Measurements from ENCODE around the gene GOLGA6L2. TPM values are rescaled to one million over a fixed set of nuclear protein-coding genes. Genes with fewer than 3 reads are reported as not detected.
"Not testable (repeated sequence)": the region's sequence is repeated elsewhere in the genome, so short reads cannot be mapped to it uniquely, and the experiment has no call there.

Gene GOLGA6L2
- total RNA-seq, 2 donors from 2014 or later, result not detected

- no peaks in the 10 kb centered on the region for H3K4me1 Mint-ChIP-seq (ENCODE audit: low read depth in 2 of 2)
- no peaks in the 10 kb centered on the region for H3K9me3 Mint-ChIP-seq
- no peak overlapping the region for H3K4me3 Mint-ChIP-seq
- no peak for DNase-seq (ENCODE audit: low spot score)
- no peak overlapping the region for H3K27ac Mint-ChIP-seq
- H3K36me3 Mint-ChIP-seq, result no peaks in the 10 kb centered on the region
- no peak for ATAC-seq
- no peaks in the 10 kb centered on the region for H3K27me3 Mint-ChIP-seq
These were observed 6.4 kb downstream of the GOLGA6L2 start for GRCh38 chr15:23440596-23440995.

- no peak for DNase-seq (ENCODE audit: low spot score)
- no peak for ATAC-seq
- Mint-ChIP-seq H3K36me3 (no peaks in the 10 kb centered on the region), H3K9me3 (no peaks in the 10 kb centered on the region), H3K27ac (no peak overlapping the region), H3K27me3 (no peaks in the 10 kb centered on the region), H3K4me1 (ENCODE audit: low read depth in 2 of 2) (no peaks in the 10 kb centered on the region), H3K4me3 (no peak overlapping the region)
These were observed 7.5 kb downstream of the GOLGA6L2 start for GRCh38 chr15:23439513-23439912.

GRCh38 chr15:23438816-23439466 is 8.1 kb downstream of the GOLGA6L2 start:
- H3K36me3 Mint-ChIP-seq, result no peaks in the 10 kb centered on the region
- no peak overlapping the region for H3K27ac Mint-ChIP-seq
- no peaks in the 10 kb centered on the region for H3K9me3 Mint-ChIP-seq
- no peak overlapping the region for H3K4me3 Mint-ChIP-seq
- H3K4me1 Mint-ChIP-seq (ENCODE audit: low read depth in 2 of 2), result no peaks in the 10 kb centered on the region
- no peak for ATAC-seq
- no peaks in the 10 kb centered on the region for H3K27me3 Mint-ChIP-seq
- no peak for DNase-seq (ENCODE audit: low spot score)

- no peak overlapping the region for H3K27ac Mint-ChIP-seq
- ATAC-seq, result no peak
- H3K4me1 Mint-ChIP-seq (ENCODE audit: low read depth in 2 of 2), result no peaks in the 10 kb centered on the region
- no peak for DNase-seq (ENCODE audit: low spot score)
- no peak overlapping the region for H3K4me3 Mint-ChIP-seq
- no peaks in the 10 kb centered on the region for H3K27me3 Mint-ChIP-seq
- no peaks in the 10 kb centered on the region for H3K36me3 Mint-ChIP-seq
- H3K9me3 Mint-ChIP-seq, result no peaks in the 10 kb centered on the region
These were observed 9.4 kb downstream of the GOLGA6L2 start for GRCh38 chr15:23437673-23438072.

- no peaks in the 10 kb centered on the region for H3K4me1 Mint-ChIP-seq (ENCODE audit: low read depth in 2 of 2)
- no peaks in the 10 kb centered on the region for H3K9me3 Mint-ChIP-seq
- no peak for ATAC-seq
- H3K36me3 Mint-ChIP-seq, result no peaks in the 10 kb centered on the region
- no peaks in the 10 kb centered on the region for H3K27me3 Mint-ChIP-seq
- no peak for DNase-seq (ENCODE audit: low spot score)
- H3K4me3 Mint-ChIP-seq, result no peak overlapping the region
- H3K27ac Mint-ChIP-seq, result no peak overlapping the region
These were observed 9.9 kb downstream of the GOLGA6L2 start for GRCh38 chr15:23437146-23437545.

DNA sequence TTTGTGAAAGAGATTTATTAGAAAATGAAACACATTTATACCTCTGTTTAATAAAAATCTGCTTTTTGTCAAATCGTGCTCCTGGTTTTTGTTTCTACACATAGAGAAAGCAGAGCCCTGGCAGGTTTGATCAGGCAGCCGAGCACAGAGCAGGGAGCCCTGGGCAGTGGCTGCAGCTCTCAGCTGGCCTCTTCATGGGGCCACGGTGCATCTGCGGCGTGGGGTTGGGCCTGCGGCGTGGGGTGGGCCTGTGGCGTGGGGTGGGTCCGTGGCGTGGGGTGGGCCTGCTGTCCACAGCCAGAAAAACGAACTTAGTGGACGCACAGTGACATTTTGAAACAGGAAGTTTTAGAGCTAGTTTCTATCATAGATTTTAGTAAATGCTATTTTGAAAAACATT is 10.6 kb downstream of the GOLGA6L2 start:
- no peak overlapping the region for H3K27ac Mint-ChIP-seq

GRCh38 chr15:23434699-23435098 is 12.3 kb downstream of the GOLGA6L2 start:
- not testable (repeated sequence) for H3K4me1 Mint-ChIP-seq (ENCODE audit: low read depth in 2 of 2)

More for the DNA sequence above, 10.6 kb downstream of the GOLGA6L2 start:
- Mint-ChIP-seq H3K4me3 (no peak overlapping the region), H3K9me3 (no peaks in the 10 kb centered on the region), H3K36me3 (no peaks in the 10 kb centered on the region), H3K27me3 (no peaks in the 10 kb centered on the region), H3K4me1 (ENCODE audit: low read depth in 2 of 2) (no peaks in the 10 kb centered on the region)
- ATAC-seq, result no peak
- DNase-seq (ENCODE audit: low spot score), result no peak

DNA sequence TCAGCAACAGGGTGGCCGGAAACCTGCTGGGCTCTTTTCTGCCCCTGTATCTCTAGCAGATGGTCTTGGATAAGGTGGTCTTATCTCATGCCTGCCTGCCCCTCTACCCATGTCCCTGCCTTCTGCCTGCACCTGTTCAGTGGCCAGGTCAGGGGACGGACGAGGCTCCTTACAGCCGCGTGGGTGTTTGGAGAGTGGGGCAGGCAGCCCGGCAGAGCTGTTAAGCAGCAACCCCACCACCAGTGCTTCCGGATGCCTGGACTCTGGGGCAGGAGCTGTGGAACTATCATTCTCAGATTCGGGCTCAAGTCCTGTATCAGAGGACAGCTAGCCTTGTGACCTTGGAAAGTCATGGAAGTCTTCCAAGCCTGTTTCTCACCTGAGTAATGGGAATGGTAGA is 21.7 kb downstream of the GOLGA6L2 start:
- not testable (repeated sequence) for H3K27me3 Mint-ChIP-seq; H3K27ac Mint-ChIP-seq; H3K9me3 Mint-ChIP-seq; H3K4me3 Mint-ChIP-seq; H3K4me1 Mint-ChIP-seq (ENCODE audit: low read depth in 2 of 2); H3K36me3 Mint-ChIP-seq; DNase-seq (ENCODE audit: low spot score)
- ATAC-seq, result peak in 1 of 2 donors; percentile 36

More at GRCh38 chr15:23434699-23435098, 12.3 kb downstream of the GOLGA6L2 start:
- DNase-seq (ENCODE audit: low spot score); ATAC-seq; H3K4me3 Mint-ChIP-seq; H3K27me3 Mint-ChIP-seq; H3K9me3 Mint-ChIP-seq; H3K36me3 Mint-ChIP-seq; H3K27ac Mint-ChIP-seq: not testable (repeated sequence)

DNA sequence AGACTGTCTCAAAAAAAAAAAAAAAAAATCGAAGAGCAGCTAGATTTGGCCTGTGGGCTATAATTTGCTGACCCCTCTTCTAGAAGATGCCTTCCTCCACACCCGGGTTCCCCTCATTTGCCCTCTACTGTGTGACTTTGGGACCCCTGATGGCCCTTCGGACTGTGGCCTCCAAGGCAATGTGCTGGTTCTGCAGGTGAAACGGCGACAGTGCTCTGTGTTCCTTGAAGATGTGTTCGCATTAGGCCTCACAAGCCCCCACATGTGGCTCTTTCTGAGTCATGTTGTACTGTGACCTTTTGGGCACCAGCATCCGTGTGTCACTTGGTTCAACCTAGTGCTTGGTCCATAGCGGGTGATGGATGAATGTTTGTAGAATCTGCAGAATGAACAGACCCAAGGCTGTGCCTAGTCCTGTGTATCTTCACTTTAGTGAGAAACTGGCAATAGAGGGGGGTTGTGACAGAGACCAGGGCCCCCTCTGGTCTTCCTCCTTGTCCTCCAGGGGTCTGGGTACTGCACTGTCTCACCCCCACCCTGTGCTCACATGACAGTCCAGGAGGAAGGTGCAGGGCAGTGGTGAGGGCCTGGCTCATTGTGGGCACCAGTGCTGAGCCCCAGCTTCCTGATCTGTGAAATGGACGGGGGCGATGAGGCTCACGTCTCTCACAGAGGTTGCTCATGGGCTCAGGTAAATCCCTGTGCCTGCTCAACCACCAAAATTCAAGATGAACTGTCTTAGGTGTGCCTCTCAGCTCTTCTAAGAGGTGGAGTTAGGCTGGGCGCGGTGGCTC is 22.7 kb downstream of the GOLGA6L2 start:
- ATAC-seq (peak in 1 of 2 donors; percentile 45), DNase-seq (ENCODE audit: low spot score) (no peak)
- H3K36me3 Mint-ChIP-seq, result no peaks in the 10 kb centered on the region
- no peak overlapping the region for H3K4me3 Mint-ChIP-seq
- H3K27me3 Mint-ChIP-seq, result no peaks in the 10 kb centered on the region
- H3K4me1 Mint-ChIP-seq (ENCODE audit: low read depth in 2 of 2), result no peaks in the 10 kb centered on the region
- no peaks in the 10 kb centered on the region for H3K9me3 Mint-ChIP-seq
- no peak overlapping the region for H3K27ac Mint-ChIP-seq

DNA sequence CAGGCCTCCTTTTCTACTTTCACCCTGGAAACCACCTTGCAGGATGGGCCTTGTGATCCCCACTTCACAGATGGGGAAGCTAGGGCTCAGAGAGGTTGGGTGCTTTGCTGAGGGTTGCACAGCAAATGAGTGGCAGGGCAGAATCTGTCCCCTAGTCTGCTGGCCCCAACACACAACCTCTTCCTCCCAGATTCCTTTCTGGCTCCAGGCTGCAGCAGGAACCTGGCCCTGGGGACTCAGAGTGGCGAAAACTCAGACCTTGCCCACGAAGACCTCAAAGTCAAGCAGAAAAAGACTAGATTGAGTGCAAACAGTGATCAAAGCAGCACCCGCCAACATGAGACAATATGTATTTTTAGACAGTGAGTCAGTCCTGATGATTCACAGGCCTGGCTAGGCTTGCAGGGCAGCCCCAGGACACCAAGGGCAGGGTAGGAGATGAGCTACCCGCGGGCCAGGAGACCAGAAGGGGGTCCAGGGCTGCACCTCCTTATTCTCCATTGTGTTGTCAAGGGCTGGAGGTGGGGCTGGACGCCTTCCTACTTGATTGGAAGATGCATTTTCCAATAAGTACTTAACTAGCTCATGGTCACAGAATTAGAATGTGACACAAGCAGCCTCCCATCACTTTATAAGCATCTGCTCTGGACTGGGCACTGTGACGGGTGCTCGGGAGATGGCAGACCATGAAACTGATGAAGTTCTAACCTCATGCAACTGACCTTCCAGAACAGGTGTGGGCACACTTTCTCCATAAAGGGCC is 23.9 kb downstream of the GOLGA6L2 start:
- ATAC-seq, result peak in 1 of 2 donors; percentile 59

DNA sequence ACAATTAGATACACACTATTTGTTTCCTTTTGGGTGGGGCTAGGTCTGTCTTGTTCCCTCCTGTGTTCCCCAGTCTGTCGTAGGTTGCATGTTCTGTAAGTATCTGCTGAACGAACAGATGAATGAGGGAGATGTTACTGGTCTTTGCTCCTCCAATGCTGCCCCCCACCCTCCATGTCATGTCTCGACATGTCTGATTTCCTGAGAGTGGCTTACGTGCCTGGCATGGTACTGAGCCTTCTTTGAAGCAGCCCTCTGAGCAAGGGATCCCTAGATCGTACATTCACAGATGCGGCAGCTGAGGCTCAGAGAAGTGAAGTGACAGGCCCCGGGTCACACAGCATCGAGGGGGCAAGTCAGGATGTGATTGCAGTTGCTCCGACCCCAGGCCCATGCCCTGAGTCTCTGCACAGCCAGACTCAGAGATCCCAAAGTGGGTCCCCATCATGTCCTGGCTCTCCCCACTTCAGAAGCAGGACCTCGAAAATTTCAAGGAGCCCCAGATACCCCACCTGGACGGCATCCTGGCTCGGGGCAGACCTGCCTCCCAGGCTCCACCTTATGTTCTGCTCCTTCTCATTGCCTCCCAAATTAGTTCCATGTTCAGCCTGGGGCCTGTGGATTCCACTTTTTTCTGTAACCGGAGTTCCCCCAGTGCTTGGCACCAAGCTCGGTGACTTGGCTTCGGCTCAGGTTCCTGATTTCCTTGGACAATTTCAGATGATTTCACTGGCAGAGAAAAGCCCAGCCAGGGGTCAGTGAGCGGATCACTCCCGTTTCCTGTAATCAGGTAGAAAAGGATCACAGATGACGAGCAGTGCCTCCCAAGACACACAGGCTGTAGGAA is 24.7 kb downstream of the GOLGA6L2 start:
- H3K4me1 Mint-ChIP-seq (ENCODE audit: low read depth in 2 of 2), result no peaks in the 10 kb centered on the region
- no peak for DNase-seq (ENCODE audit: low spot score)
- H3K27me3 Mint-ChIP-seq, result no peaks in the 10 kb centered on the region
- H3K27ac Mint-ChIP-seq, result no peak overlapping the region
- no peak overlapping the region for H3K4me3 Mint-ChIP-seq
- H3K9me3 Mint-ChIP-seq, result no peaks in the 10 kb centered on the region
- no peak for ATAC-seq
- H3K36me3 Mint-ChIP-seq, result no peaks in the 10 kb centered on the region

More for the DNA sequence above, 23.9 kb downstream of the GOLGA6L2 start:
- Mint-ChIP-seq H3K9me3 (no peaks in the 10 kb centered on the region), H3K4me3 (no peak overlapping the region), H3K27me3 (no peaks in the 10 kb centered on the region), H3K4me1 (ENCODE audit: low read depth in 2 of 2) (no peaks in the 10 kb centered on the region), H3K36me3 (no peaks in the 10 kb centered on the region), H3K27ac (no peak overlapping the region)
- no peak for DNase-seq (ENCODE audit: low spot score)

DNA sequence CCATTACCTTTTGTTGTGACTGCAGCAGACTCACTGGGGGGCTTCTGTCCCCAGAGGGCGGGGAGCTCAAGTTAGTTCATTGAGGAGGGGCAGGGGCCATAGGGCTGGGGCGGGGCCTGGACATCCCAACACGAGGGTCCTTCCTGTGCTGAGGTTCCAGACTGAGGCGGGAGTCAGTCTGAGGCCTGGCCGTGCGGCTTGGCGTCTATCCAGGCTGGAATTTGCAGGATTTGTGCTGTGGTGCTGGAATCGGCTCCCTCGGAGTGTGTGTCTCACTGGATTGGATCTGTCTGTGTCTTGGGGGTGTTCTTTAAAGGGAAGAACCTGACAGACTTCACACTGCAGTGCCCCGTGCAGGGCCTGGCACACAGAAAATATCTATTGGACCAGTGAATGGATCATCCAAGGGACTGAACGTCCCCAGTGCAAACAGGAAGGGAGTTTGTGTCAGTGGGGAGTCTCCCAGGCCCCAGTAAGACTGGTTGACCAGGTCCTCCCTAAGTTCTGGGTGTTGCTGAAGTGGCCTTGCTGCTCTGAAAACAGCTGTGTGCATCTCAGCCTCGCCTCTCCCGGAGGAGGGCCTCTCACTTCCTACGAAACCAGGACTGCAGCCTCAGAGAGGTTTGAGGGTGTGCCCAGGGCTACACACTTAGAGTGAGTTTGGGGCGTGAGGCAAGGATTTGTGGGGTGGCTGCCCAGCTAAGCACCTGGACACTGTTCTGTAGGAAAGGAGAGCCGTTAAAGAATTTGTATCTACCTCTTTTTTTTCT is 26.1 kb downstream of the GOLGA6L2 start:
- Mint-ChIP-seq H3K36me3 (no peaks in the 10 kb centered on the region), H3K9me3 (no peaks in the 10 kb centered on the region), H3K4me1 (ENCODE audit: low read depth in 2 of 2) (no peaks in the 10 kb centered on the region), H3K27ac (no peak overlapping the region), H3K4me3 (no peak overlapping the region), H3K27me3 (no peaks in the 10 kb centered on the region)
- no peak for DNase-seq (ENCODE audit: low spot score)
- ATAC-seq, result no peak

Data from natural killer cell treated with Interleukin-12 subunit alpha and Interleukin-12 subunit beta and Interleukin-15 and Interleukin-18, amount 100 ng/mL, for 72 hours (primary cell).